ENCODE measurements around the gene MYOZ1. TPM values are rescaled to one million over a fixed set of nuclear protein-coding genes. Genes with fewer than 3 reads are reported as not detected.

The MYOZ1 gene
- total and polyA plus RNA-seq, 2 of the 8 experiments (the other 6 are each of a cell fraction or from before 2014, with no cell fraction given): 2.6 to 3.3 TPM

- Histone ChIP-seq H3K4me2 (ENCODE audit: insufficient read depth in 1 of 2, low read depth in 2 of 2, low read length in 2 of 2) (no peak overlapping the region), H2AFZ (ENCODE audit: low read length) (no peak overlapping the region), H3K4me1 (replicated peaks in 1 of 4; ENCODE audit: control insufficient read depth in 3 of 4, insufficient read depth in 4 of 4, low read length in 3 of 4) (peaks cover 0 to 13% (median 9%) of the 10 kb centered on the region in 4 experiments; a peak in 6 of 7 replicates), H3K4ac (replicated peaks; ENCODE audit: insufficient read length, low read depth, low read length) (no peak overlapping the region), H3K9me3 (ENCODE audit: insufficient read depth in 2 of 2, low read depth in 1 of 2, low read length in 1 of 2) (no peaks in the 10 kb centered on the region), H3K27ac (ENCODE audit: low read depth, low read length) (no peak overlapping the region), H3K79me2 (ENCODE audit: control insufficient read depth in 1 of 2, insufficient read depth in 2 of 2, low read length in 2 of 2) (no peaks in the 10 kb centered on the region), H3K23ac (ENCODE audit: insufficient read length) (no peak overlapping the region), H4K5ac (ENCODE audit: insufficient read length, low read depth, low read length) (no peak overlapping the region), H3K9ac (replicated peaks in 1 of 4; ENCODE audit: extremely low read depth in 1 of 4, low read depth in 3 of 4, low read length in 3 of 4) (no peak overlapping the region), H3K18ac (ENCODE audit: extremely low read depth, low read length) (no peak overlapping the region), H3K36me3 (ENCODE audit: control insufficient read depth in 2 of 4, insufficient read depth in 4 of 4, low read length in 3 of 4) (no peaks in the 10 kb centered on the region), H3K4me3 (ENCODE audit: extremely low read depth in 1 of 4, insufficient read depth in 2 of 4, low read depth in 3 of 4, low read length in 4 of 4) (no peak overlapping the region), H3K23me2 (ENCODE audit: low read depth, low read length) (peaks cover 7% of the 10 kb centered on the region; the same call in 1 of the 2 replicates), H2BK15ac (ENCODE audit: low read length) (no peak overlapping the region), H3K56ac (replicated peaks; ENCODE audit: insufficient read length, low read depth, low read length) (no peak overlapping the region), H2BK12ac (ENCODE audit: low read depth, low read length) (no peak overlapping the region), H3K79me1 (ENCODE audit: low read depth, low read length) (no peaks in the 10 kb centered on the region), H2AK5ac (ENCODE audit: low read depth, low read length) (no peak overlapping the region), H2BK5ac (ENCODE audit: low read depth, low read length) (no peak overlapping the region), H2BK120ac (replicated peaks; ENCODE audit: low read depth, low read length) (no peak overlapping the region), H2BK20ac (ENCODE audit: low read length) (no peak overlapping the region), H3K14ac (ENCODE audit: insufficient read length) (no peak overlapping the region), H3K27me3 (replicated peaks in 1 of 4; ENCODE audit: control insufficient read depth in 3 of 4, extremely low read depth in 1 of 4, insufficient read depth in 3 of 4, low read length in 3 of 4) (no peaks in the 10 kb centered on the region), H4K20me1 (replicated peaks in 1 of 2; ENCODE audit: control insufficient read depth in 1 of 2, insufficient read depth in 2 of 2, low read length in 2 of 2) (no peaks in the 10 kb centered on the region), H4K8ac (ENCODE audit: extremely low read depth, insufficient read depth, low read length) (no peak overlapping the region), H4K91ac (replicated peaks; ENCODE audit: insufficient read length, low read length) (no peak overlapping the region)
- POLR2A ChIA-PET (ENCODE audit: partially characterized antibody): interaction anchor here (1.4 to 2.3 kb wide), 4 partner anchors 13 to 114 kb away, joined by 3 to 8 read pairs (median 5); no protein-coding TSS in a partner anchor
- CTCF ChIA-PET (ENCODE audit: partially characterized antibody): interaction anchor here (0.6 to 14.5 kb wide), 30 partner anchors 9 to 411 kb away, joined by 3 to 271 read pairs (median 4); partner anchors contain the start of gene USP54
- DNase-seq (ENCODE audit: low read depth in 1 of 2, low spot score in 2 of 2): no peak
- WGBS, 2 experiments (ENCODE audit: extremely low coverage in 1 of 2, insufficient coverage in 1 of 2, insufficient read length in 1 of 2, insufficient replicate concordance in 2 of 2, low coverage in 1 of 2, low lambda C conversion rate in 2 of 2, missing lambda C conversion rate in 1 of 2): 86% methylated on average over 2 of the region's 2 CpGs; no CpG with 5 or more reads in 1 of the 2 experiments
- TF ChIP-seq SUZ12 (IDR thresholded peaks at IDR 0.05; ENCODE audit: low read length): no peak
- TF ChIP-seq GTF2F1 (IDR thresholded peaks at IDR 0.05; ENCODE audit: borderline replicate concordance, low read depth, low read length): no peak
- TF ChIP-seq NRF1 (IDR thresholded peaks at IDR 0.05; ENCODE audit: low read depth, low read length): no peak
- no peak for TF ChIP-seq TAF7 (optimal IDR thresholded peaks at IDR 0.05; ENCODE audit: borderline replicate concordance, low read depth, low read length)
- FAIRE-seq: no peak
These were observed 2.1 kb upstream of the MYOZ1 start for GRCh38 chr10:73643362-73643761.
